Liver (tissue), 3 donors: Measurements from ENCODE around the gene CCDC136.

Source experiments
- ATF3 ChIP-seq: IDR thresholded peaks from 2 replicates; pipeline ENCODE4 v1.6.1; 2016; ENCODE audit warnings: antibody characterized with exemption
- CTCF ChIP-seq: fragments of 150-350 bp; IDR thresholded peaks from 2 replicates; pipeline ENCODE4 v1.5.1; 2017; ENCODE audit warnings: improper control_type of control experiment, low read depth, low read length; ENCODE audit not compliant: missing input control
- NR2F2 ChIP-seq: IDR thresholded peaks from 2 replicates; pipeline ENCODE4 v1.6.1; 2016; ENCODE audit warnings: antibody characterized with exemption
- REST ChIP-seq: IDR thresholded peaks from 2 replicates; pipeline ENCODE4 v1.6.1; 2016; ENCODE audit warnings: antibody characterized with exemption, mild to moderate bottlenecking
- donor health status: healthy.
- donor health status: healthy.

GRCh38 chr7:128775744-128776474 is 15.9 kb upstream of the CCDC136 start, which contains the start of gene OPN1SW:
- TF ChIP-seq CTCF = no peak
- no peak for TF ChIP-seq ATF3
- TF ChIP-seq NR2F2 = no peak
- no peak for TF ChIP-seq REST
